HG03469 (cell line): ENCODE results near the gene DNHD1.

Source experiments
- ATAC-seq: cut with Tn5 transposase; IDR thresholded peaks from one replicate; pipeline ENCODE4 v1.9.1; 2021; ENCODE audit warnings: mild to moderate bottlenecking, moderate library complexity, moderate number of reproducible peaks; ENCODE audit not compliant: unreplicated experiment

DNHD1 gene

GRCh38 chr11:6583584-6583983, 86.5 kb downstream of the DNHD1 start:
- ATAC-seq: no peak

GRCh38 chr11:6584528-6584927, 87.4 kb downstream of the DNHD1 start:
- ATAC-seq: no peak

GRCh38 chr11:6586434-6587359, 89.6 kb downstream of the DNHD1 start:
- no peak for ATAC-seq

GRCh38 chr11:6587360-6587953, 90.4 kb downstream of the DNHD1 start:
- no peak for ATAC-seq

- ATAC-seq: no peak
These were observed 90.9 kb downstream of the DNHD1 start for GRCh38 chr11:6588018-6588417.

- ATAC-seq: no peak
These were observed 97.2 kb downstream of the DNHD1 start for GRCh38 chr11:6594142-6594768.

GRCh38 chr11:6596239-6596877, 99.3 kb downstream of the DNHD1 start:
- ATAC-seq: no peak

GRCh38 chr11:6598555-6598954, 101.5 kb downstream of the DNHD1 start:
- ATAC-seq: no peak

GRCh38 chr11:6599449-6599848, 102.4 kb downstream of the DNHD1 start:
- ATAC-seq: no peak

GRCh38 chr11:6599881-6600390, 102.9 kb downstream of the DNHD1 start:
- ATAC-seq: no peak

- no peak for ATAC-seq
These were observed 104.0 kb downstream of the DNHD1 start for GRCh38 chr11:6601041-6601461.

- no peak for ATAC-seq
These were observed 105.2 kb downstream of the DNHD1 start for GRCh38 chr11:6602096-6602940.

GRCh38 chr11:6603287-6604080, 106.4 kb downstream of the DNHD1 start, which contains the start of the genes ILK and RRP8:
TSS of gene ILK (plus strand) at chr11:6603774. CDS start at chr11:6604272, 498 bp downstream.
TSS of gene RRP8 (minus strand) at chr11:6603616. CDS start at chr11:6603502, 114 bp downstream.
- ATAC-seq: peak; percentile 51

- ATAC-seq: peak; percentile 35
These were observed 107.1 kb downstream of the DNHD1 start for GRCh38 chr11:6604081-6604626.

- no peak for ATAC-seq
These were observed 107.7 kb downstream of the DNHD1 start for GRCh38 chr11:6604790-6605189.

- peak; percentile 26 for ATAC-seq
These were observed 109.5 kb downstream of the DNHD1 start for GRCh38 chr11:6606471-6607189.

GRCh38 chr11:6607190-6607795, 110.2 kb downstream of the DNHD1 start:
- ATAC-seq: no peak

- ATAC-seq: no peak
These were observed 110.9 kb downstream of the DNHD1 start for GRCh38 chr11:6608011-6608410.
